ENCODE data around the gene PTPRT. TPM values are rescaled to one million over a fixed set of nuclear protein-coding genes. Genes with fewer than 3 reads are reported as not detected.

Gene PTPRT
- polyA plus RNA-seq, 1 experiment = not detected

DNA sequence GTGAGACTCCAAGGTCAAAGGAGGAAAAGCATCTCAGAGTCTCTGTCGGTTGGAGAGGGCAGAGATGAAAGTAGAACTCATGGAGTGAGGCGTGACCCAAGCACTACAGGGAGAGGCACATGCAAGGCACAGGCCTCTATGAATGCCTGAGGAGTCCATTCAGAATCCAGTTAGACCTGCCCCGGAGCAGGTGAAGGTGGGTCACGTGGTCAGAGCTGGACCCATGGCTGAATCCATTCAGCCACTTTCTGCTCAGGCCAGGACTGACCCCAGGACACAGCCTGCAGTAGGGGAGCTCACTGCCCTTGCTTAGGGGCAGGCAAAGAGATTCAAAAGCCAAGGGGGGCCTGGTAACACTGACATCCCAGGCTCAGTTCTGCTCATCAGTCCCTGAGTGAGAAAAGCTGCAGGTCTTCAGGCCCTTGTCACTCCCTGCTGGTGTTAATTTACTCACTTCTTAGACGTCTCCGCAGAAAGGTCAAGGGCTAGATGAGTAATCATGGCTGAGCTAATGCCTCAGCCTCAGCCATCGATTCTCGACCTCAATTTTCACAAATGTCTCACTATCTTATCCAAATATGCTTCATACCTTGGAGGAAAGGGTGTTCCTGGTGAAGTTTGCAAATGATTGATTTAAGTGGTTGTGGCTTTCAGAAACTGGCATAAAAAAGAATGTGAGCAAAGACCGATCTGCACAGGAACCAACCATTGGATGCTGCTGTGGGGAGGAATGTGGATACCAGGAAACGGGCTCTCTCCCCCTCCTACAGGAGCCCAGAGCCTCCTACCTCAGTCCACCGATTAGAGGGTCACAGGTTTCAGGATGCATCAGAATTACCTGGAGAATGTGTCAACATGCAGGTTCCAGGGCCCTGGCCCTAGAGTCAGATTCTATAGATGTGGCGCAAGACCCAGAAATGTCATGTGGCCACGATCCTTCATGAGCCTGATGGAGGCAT is 584.4 kb downstream of the PTPRT start:
- ChIA-PET CTCF (no interaction called here), POLR2A (no interaction called here)
- H3K36me3 ChIP-seq (ENCODE audit: control insufficient read depth, insufficient read depth, low read length) = no peaks in the 10 kb centered on the region
- DNase-seq (ENCODE audit: low read depth) = no peak
- H3K27me3 ChIP-seq (ENCODE audit: control insufficient read depth, insufficient read depth, low read length) = no peaks in the 10 kb centered on the region
- H3K4me3 ChIP-seq (ENCODE audit: low read depth, low read length) = no peak overlapping the region
- TF ChIP-seq, protein P1, sequence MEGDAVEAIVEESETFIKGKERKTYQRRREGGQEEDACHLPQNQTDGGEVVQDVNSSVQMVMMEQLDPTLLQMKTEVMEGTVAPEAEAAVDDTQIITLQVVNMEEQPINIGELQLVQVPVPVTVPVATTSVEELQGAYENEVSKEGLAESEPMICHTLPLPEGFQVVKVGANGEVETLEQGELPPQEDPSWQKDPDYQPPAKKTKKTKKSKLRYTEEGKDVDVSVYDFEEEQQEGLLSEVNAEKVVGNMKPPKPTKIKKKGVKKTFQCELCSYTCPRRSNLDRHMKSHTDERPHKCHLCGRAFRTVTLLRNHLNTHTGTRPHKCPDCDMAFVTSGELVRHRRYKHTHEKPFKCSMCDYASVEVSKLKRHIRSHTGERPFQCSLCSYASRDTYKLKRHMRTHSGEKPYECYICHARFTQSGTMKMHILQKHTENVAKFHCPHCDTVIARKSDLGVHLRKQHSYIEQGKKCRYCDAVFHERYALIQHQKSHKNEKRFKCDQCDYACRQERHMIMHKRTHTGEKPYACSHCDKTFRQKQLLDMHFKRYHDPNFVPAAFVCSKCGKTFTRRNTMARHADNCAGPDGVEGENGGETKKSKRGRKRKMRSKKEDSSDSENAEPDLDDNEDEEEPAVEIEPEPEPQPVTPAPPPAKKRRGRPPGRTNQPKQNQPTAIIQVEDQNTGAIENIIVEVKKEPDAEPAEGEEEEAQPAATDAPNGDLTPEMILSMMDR (IDR thresholded peaks at IDR 0.05; ENCODE audit: insufficient read depth, low read depth, low read length) = no peak

DNA sequence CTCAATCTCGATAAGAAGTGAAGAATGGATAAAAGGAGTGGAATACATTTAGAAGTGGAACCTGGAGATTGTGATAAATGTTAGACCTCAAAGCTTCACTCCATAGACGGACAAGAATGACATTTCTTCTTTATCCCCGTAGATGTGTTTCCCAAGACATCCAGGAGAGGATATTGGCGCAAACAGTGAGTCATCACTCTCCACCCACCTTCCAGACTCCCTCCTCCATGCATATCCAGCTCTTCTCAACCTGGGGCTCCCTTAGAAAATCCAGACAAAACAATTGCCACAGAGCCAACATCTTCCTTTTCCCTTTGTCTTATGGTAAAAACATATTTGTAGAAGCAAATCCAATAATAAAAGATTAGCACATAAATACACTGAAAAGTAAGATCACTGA is 586.1 kb downstream of the PTPRT start:
- no peaks in the 10 kb centered on the region for H3K36me3 ChIP-seq (ENCODE audit: control insufficient read depth, insufficient read depth, low read length)
- H3K4me3 ChIP-seq (ENCODE audit: low read depth, low read length) = no peak overlapping the region
- DNase-seq (ENCODE audit: low read depth) = no peak
- H3K27me3 ChIP-seq (ENCODE audit: control insufficient read depth, insufficient read depth, low read length) = no peaks in the 10 kb centered on the region
- POLR2A ChIA-PET = no interaction called here
- CTCF ChIA-PET = interaction anchor here (1.3 kb wide), 1 partner anchor 11 kb away, joined by 3 read pairs; no protein-coding TSS in a partner anchor
- TF ChIP-seq, protein P1 (IDR thresholded peaks at IDR 0.05; ENCODE audit: insufficient read depth, low read depth, low read length) = no peak

DNA sequence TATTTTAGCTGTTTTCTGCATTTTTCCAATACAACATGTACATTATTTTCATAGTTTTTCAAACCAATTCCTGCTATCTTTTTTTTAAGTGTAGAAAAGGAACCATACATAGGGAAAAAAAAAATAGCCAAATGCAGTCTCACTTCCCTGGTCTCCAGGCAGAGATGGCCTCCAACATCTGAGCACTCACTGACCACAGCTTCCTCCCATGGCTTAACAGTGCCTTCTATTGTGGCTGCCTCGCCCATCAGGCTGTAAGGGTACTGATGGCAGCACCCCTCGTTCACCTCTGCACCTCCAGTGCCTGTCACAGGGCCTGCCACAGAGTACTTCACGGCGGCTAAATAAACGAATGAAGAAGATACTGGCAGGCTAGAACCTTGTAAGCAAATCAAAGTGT is 591.1 kb downstream of the PTPRT start:
- Histone ChIP-seq H3K4me3 (ENCODE audit: low read depth, low read length) (no peak overlapping the region), H3K27me3 (ENCODE audit: control insufficient read depth, insufficient read depth, low read length) (no peaks in the 10 kb centered on the region), H3K36me3 (ENCODE audit: control insufficient read depth, insufficient read depth, low read length) (no peaks in the 10 kb centered on the region)
- TF ChIP-seq, protein P1 (IDR thresholded peaks at IDR 0.05; ENCODE audit: insufficient read depth, low read depth, low read length) = no peak
- DNase-seq (ENCODE audit: low read depth) = no peak
- ChIA-PET CTCF (no interaction called here), POLR2A (no interaction called here)

DNA sequence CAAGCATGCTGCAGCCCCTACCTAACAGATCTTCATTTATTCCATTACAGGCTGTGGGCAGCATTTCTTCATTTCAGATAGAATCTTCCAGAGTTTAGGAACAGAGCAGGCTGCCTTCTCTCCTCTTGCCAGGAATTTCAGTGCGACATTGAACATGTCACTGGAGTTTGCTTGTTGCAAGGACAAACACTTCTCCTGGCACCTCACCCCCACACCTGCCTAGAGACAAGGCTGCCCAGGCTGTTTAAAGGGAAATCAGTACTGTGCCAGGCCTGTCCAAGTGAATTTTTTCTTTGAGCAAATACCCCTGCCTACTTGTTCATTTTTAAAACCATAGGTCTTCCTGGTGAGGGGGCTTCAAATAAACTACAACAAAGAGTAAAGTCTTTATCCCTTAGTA is 594.1 kb downstream of the PTPRT start:
- POLR2A ChIA-PET = no interaction called here
- H3K27me3 ChIP-seq (ENCODE audit: control insufficient read depth, insufficient read depth, low read length) = no peaks in the 10 kb centered on the region
- CTCF ChIA-PET = no interaction called here

DNA sequence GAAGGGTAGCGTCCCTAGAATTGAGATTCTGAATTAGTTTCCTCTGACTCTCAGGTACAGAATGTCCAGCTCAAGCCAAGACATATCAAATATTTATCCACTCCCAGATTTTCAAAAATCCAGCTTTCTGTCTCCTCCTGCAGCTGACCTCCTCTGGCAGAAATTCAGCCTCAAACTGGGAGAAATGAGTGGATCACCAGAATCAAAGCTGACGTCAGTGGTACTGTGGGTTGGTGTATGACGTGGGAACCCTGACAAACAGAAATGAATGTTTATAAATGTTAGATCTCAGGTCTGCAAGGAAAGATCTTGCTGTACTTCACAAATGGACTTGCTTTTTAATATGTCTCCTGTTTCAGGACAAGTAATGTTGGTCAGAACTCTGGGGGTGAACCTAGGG is 595.0 kb downstream of the PTPRT start:
- no peak overlapping the region for H3K4me3 ChIP-seq (ENCODE audit: low read depth, low read length)
- no peaks in the 10 kb centered on the region for H3K27me3 ChIP-seq (ENCODE audit: control insufficient read depth, insufficient read depth, low read length)
- CTCF ChIA-PET = no interaction called here
- TF ChIP-seq, protein P1 (IDR thresholded peaks at IDR 0.05; ENCODE audit: insufficient read depth, low read depth, low read length) = no peak
- no peak for DNase-seq (ENCODE audit: low read depth)
- H3K36me3 ChIP-seq (ENCODE audit: control insufficient read depth, insufficient read depth, low read length) = no peaks in the 10 kb centered on the region
- POLR2A ChIA-PET = no interaction called here

More for the DNA sequence above, 594.1 kb downstream of the PTPRT start:
- TF ChIP-seq, protein P1 (IDR thresholded peaks at IDR 0.05; ENCODE audit: insufficient read depth, low read depth, low read length) = no peak
- no peak overlapping the region for H3K4me3 ChIP-seq (ENCODE audit: low read depth, low read length)
- no peak for DNase-seq (ENCODE audit: low read depth)
- no peaks in the 10 kb centered on the region for H3K36me3 ChIP-seq (ENCODE audit: control insufficient read depth, insufficient read depth, low read length)

Measured in BJ (cell line).